Vagina (tissue), 2 donors: Measurements from ENCODE around the gene PIAS2. TPM values are rescaled to one million over a fixed set of nuclear protein-coding genes. Genes with fewer than 3 reads are reported as not detected.
A peak's percentile ranks its signal among the peaks of the same experiment; 100 is the strongest.

Experiments
- DNase-seq, 2 donors: peaks; one replicate each; pipeline ENCODE4 v3.0.0-alpha.2; 2017; ENCODE audit errors: extremely low spot score in 2 of 2
- H3K27ac ChIP-seq: fragments of 200-600 bp; sonication (generic); one replicate; pipeline ENCODE4 v1.5.1; 2019
- H3K27me3 ChIP-seq: fragments of 200-600 bp; sonication (generic); one replicate; pipeline ENCODE4 v1.5.1; 2019
- H3K36me3 ChIP-seq, 2 donors: fragments of 200-600 bp; sonication (generic); one replicate each; pipeline ENCODE4 v1.5.1; 2017 to 2019
- H3K4me1 ChIP-seq: fragments of 200-600 bp; sonication (generic); one replicate; pipeline ENCODE4 v1.5.1; 2019
- H3K4me3 ChIP-seq, 2 donors: fragments of 200-600 bp; sonication (generic); 1 replicate in 1 of 2; 2 replicates in 1 of 2; pipeline ENCODE4 v1.5.1; 2016 to 2019
- H3K9me3 ChIP-seq: fragments of 200-600 bp; sonication (generic); one replicate; pipeline ENCODE4 v1.5.1; 2019
- POLR2A ChIP-seq, 2 donors: fragments of 450-650 bp; IDR thresholded peaks; one replicate each; pipeline ENCODE4 v1.6.1; 2017; ENCODE audit warnings: antibody characterized with exemption in 2 of 2, mild to moderate bottlenecking in 2 of 2, moderate library complexity in 2 of 2
- POLR2AphosphoS5 ChIP-seq, 2 donors: sonication (generic); formaldehyde crosslinking; IDR thresholded peaks; one replicate each; pipeline ENCODE4 v1.9.0; 2017; ENCODE audit warnings: antibody characterized with exemption in 2 of 2, mild to moderate bottlenecking in 2 of 2, low read depth in 1 of 2; ENCODE audit not compliant: insufficient read depth in 1 of 2
- intact Hi-C: fragments of 100-400 bp; cut with DNase I; formaldehyde crosslinking; loops from one replicate; pipeline ENCODE4 v1.15.1; 2023
- total RNA-seq: library from RNA; depleted of rRNA; stranded (reverse); fragments of >200 nt; gene quantifications from one replicate; pipeline ENCODE4 v1.2.3, GENCODE V29; 2016
- TF ChIP-seq, protein P1 (sequence below), 3 experiments: fragments of 450-650 bp in 2 of 3; fragments of 200-600 bp in 1 of 3; sonication (generic) in 1 of 3; IDR thresholded peaks; one replicate each; pipeline ENCODE4 v1.5.1; 2017 to 2019; ENCODE audit warnings: antibody characterized with exemption in 3 of 3, mild to moderate bottlenecking in 2 of 3, moderate library complexity in 2 of 3

Gene PIAS2
- total RNA-seq, 1 donor from 2014 or later: 17.7 TPM

DNA sequence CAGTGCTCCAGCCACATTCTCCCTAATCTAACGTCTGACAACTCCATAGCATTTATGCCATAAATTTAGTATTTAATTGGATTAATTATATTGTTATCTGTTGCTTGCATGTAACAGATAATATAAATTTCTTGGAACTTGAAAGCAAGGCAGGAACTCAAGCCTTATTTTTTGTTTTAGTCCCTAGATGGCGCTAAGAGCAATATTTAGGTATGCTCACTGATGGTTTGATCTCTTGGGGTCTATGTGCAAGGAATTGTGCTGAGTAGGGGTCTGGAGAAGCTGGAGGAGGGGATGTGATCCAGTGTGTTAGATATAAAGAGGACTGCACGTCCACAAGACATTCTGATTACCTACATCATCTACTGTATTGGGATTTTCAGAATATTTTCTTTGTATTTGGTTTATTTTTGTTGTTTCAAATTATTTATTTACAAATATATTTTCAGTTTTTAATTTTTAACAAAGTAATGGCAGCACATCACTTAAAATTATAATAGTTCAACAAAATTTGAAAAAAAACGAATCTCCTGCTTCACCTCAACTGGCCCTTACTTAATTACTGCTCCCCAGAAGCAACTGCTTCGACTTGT, 32.9 kb upstream of the PIAS2 start:
- intact Hi-C loops: no loop called here
- H3K27ac ChIP-seq: no peak overlapping the region
- H3K27me3 ChIP-seq: no peaks in the 10 kb centered on the region

DNA sequence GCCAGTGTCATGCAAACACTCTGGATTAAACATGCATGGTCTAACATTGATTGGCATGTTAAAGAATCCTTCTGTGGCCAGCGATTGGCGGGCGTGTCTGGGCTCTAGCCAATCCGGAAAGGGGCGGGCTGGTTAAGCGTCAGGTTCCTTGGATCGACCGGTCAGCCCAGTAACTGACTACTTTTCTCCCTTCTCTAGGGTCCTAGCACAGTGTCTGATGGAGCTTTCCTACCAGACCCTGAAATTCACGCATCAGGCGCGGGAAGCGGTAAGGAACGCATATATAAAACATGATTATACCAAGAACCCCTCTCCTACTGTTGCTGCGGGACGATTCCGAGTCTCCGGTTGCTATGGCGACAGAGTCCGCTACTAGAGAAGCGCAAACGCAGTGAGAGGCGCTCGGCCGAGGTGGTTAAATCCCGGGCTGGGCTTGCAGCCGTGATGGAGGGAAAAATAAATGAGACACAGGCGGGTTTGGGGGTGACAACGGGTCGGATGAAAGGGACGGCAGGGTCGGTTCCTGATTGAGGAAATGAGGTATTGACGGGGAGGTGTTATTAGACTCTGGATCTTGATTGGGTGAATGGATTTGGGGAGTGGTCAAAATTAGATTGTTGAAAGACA, 29.5 kb upstream of the PIAS2 start:
- TF ChIP-seq, protein P1, sequence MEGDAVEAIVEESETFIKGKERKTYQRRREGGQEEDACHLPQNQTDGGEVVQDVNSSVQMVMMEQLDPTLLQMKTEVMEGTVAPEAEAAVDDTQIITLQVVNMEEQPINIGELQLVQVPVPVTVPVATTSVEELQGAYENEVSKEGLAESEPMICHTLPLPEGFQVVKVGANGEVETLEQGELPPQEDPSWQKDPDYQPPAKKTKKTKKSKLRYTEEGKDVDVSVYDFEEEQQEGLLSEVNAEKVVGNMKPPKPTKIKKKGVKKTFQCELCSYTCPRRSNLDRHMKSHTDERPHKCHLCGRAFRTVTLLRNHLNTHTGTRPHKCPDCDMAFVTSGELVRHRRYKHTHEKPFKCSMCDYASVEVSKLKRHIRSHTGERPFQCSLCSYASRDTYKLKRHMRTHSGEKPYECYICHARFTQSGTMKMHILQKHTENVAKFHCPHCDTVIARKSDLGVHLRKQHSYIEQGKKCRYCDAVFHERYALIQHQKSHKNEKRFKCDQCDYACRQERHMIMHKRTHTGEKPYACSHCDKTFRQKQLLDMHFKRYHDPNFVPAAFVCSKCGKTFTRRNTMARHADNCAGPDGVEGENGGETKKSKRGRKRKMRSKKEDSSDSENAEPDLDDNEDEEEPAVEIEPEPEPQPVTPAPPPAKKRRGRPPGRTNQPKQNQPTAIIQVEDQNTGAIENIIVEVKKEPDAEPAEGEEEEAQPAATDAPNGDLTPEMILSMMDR (IDR thresholded peaks at IDR 0.05): no peak
- TF ChIP-seq POLR2A (IDR thresholded peaks at IDR 0.05) (no peak), POLR2AphosphoS5 (IDR thresholded peaks at IDR 0.05; ENCODE audit: insufficient read depth in 1 of 2, low read depth in 1 of 2) (no peak)
- Histone ChIP-seq H3K4me1 (no peaks in the 10 kb centered on the region), H3K27ac (no peak overlapping the region), H3K9me3 (no peaks in the 10 kb centered on the region), H3K27me3 (no peaks in the 10 kb centered on the region), H3K36me3 (no peaks in the 10 kb centered on the region), H3K4me3 (peak overlapping the region; percentile 46 to 52)
- intact Hi-C loops: no loop called here
- no peak for DNase-seq

More for the DNA sequence above, 32.9 kb upstream of the PIAS2 start:
- no peaks in the 10 kb centered on the region for H3K4me1 ChIP-seq
- H3K9me3 ChIP-seq: no peaks in the 10 kb centered on the region
- TF ChIP-seq POLR2AphosphoS5 (IDR thresholded peaks at IDR 0.05; ENCODE audit: insufficient read depth in 1 of 2, low read depth in 1 of 2) (no peak), POLR2A (IDR thresholded peaks at IDR 0.05) (no peak)
- TF ChIP-seq, protein P1 (IDR thresholded peaks at IDR 0.05): no peak
- no peak overlapping the region for H3K4me3 ChIP-seq
- no peak for DNase-seq
- no peaks in the 10 kb centered on the region for H3K36me3 ChIP-seq

DNA sequence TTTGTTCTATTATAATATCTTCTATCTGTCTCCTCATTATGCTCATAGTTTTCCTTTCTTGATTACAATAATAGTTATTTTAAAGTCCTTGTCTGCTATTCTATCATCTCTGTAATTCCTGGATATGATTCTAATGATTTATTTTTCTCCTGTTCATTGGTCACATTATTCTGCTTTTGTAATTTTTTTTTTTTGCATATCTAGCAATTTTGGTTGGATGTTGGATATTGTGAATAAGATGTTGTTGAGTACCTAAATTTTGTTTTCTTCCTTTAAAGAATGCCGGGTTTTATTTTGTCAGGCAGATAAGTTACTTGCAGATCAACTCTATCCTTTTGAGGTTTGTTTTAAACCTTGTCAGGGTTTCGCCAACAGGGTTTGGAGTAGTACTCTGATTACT, 25.3 kb upstream of the PIAS2 start:
- Histone ChIP-seq H3K9me3 (no peaks in the 10 kb centered on the region), H3K4me1 (peaks cover 6% of the 10 kb centered on the region), H3K36me3 (no peaks in the 10 kb centered on the region), H3K4me3 (no peak overlapping the region), H3K27ac (no peak overlapping the region), H3K27me3 (no peaks in the 10 kb centered on the region)
- DNase-seq: no peak
- intact Hi-C loops: no loop called here
- TF ChIP-seq POLR2AphosphoS5 (IDR thresholded peaks at IDR 0.05; ENCODE audit: insufficient read depth in 1 of 2, low read depth in 1 of 2) (no peak), POLR2A (IDR thresholded peaks at IDR 0.05) (no peak)
- TF ChIP-seq, protein P1 (IDR thresholded peaks at IDR 0.05): no peak

DNA sequence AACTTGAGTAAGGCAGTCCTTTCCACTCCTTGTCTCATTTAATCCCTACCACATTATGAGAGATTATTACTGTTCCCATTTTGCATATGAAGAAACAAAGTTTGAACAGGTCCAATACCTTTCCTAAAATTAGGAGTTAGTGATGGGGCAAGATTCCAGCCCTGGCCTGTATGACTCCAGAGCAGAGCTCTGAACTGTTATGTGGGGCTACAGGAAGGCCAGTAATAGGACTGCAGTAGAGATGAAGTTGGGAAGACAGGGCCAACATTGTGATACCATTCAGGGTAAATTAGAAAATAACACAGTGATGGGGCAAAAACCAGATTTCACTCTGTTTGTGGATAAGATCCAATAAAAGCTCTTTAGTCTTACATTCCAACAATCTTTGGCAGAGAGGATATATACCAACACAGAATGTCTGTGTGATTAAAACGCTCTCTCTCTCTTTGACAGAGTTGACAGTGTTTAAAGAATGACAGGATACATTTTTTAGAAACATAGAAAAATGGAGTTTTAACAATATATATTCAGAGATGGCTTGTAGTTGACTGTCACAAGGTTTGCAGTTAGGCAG, 22.8 kb upstream of the PIAS2 start:
- intact Hi-C loops: no loop called here
- DNase-seq: no peak
- H3K27me3 ChIP-seq: no peaks in the 10 kb centered on the region
- H3K9me3 ChIP-seq: no peaks in the 10 kb centered on the region
- H3K36me3 ChIP-seq: no peaks in the 10 kb centered on the region
- H3K4me3 ChIP-seq: no peak overlapping the region
- H3K27ac ChIP-seq: no peak overlapping the region
- TF ChIP-seq, protein P1 (IDR thresholded peaks at IDR 0.05): no peak
- no peak for TF ChIP-seq POLR2AphosphoS5 (IDR thresholded peaks at IDR 0.05; ENCODE audit: insufficient read depth in 1 of 2, low read depth in 1 of 2)
- peaks cover 6% of the 10 kb centered on the region for H3K4me1 ChIP-seq
